GM13977 (cell line): Measurements from ENCODE around the gene GCH1.

Source experiments
- DNase-seq: peaks from one replicate; pipeline ENCODE4 v3.0.0; 2012; ENCODE audit warnings: low spot score
- CTCF ChIP-seq: IDR thresholded peaks from 2 replicates; pipeline ENCODE4 v1.5.1; 2012; ENCODE audit warnings: mild to moderate bottlenecking, control low read depth; ENCODE audit not compliant: insufficient read depth; ENCODE audit errors: extremely low read depth, missing control alignments
- in situ Hi-C: fragments of 300-500 bp; cut with MboI; formaldehyde crosslinking; loops from one replicate; pipeline ENCODE4 v1.12.0; 2022; ENCODE audit warnings: low sequenced_read_pairs, low pct_unique_long_range_greater_than_20kb, mixed read lengths, inconsistent platforms; ENCODE audit not compliant: unreplicated experiment

Gene GCH1

GRCh38 chr14:54796961-54797360 is 105.7 kb downstream of the GCH1 start:
- no peak for DNase-seq
- TF ChIP-seq CTCF = no peak
- in situ Hi-C loops = no loop called here

GRCh38 chr14:54794796-54795195 is 107.8 kb downstream of the GCH1 start:
- no peak for TF ChIP-seq CTCF
- DNase-seq = no peak
- in situ Hi-C loops = no loop called here

GRCh38 chr14:54794159-54794558 is 108.5 kb downstream of the GCH1 start:
- DNase-seq = no peak
- in situ Hi-C loops = no loop called here
- no peak for TF ChIP-seq CTCF

- TF ChIP-seq CTCF = no peak
- in situ Hi-C loops = no loop called here
- no peak for DNase-seq
Observed at GRCh38 chr14:54792288-54792687, 110.3 kb downstream of the GCH1 start.
